ENCODE results near the gene CIDEB. TPM values are rescaled to one million over a fixed set of nuclear protein-coding genes. Genes with fewer than 3 reads are reported as not detected.
A peak's percentile ranks its signal among the peaks of the same experiment; 100 is the strongest.

The CIDEB gene
- total RNA-seq, 1 donor from 2014 or later: not detected

- Mint-ChIP-seq H3K27ac (ENCODE audit: unreplicated experiment) (no peak overlapping the region), H3K4me1 (ENCODE audit: low read depth) (peaks cover 5% of the 10 kb centered on the region), H3K27me3 (ENCODE audit: low read depth) (no peaks in the 10 kb centered on the region), H3K36me3 (ENCODE audit: low read depth) (no peaks in the 10 kb centered on the region), H3K9me3 (ENCODE audit: low read depth) (no peaks in the 10 kb centered on the region), H3K4me3 (ENCODE audit: unreplicated experiment) (no peak overlapping the region)
- peak; percentile 45 for TF ChIP-seq CTCF (IDR thresholded peaks at IDR 0.05)
- DNase-seq (ENCODE audit: low spot score): peak; percentile 57
These were observed 28.2 kb downstream of the CIDEB start for GRCh38 chr14:24279301-24280186.

- no peak for TF ChIP-seq CTCF (IDR thresholded peaks at IDR 0.05)
- no peak overlapping the region for H3K27ac Mint-ChIP-seq (ENCODE audit: unreplicated experiment)
- H3K4me1 Mint-ChIP-seq (ENCODE audit: low read depth): peaks cover 2% of the 10 kb centered on the region
- no peaks in the 10 kb centered on the region for H3K27me3 Mint-ChIP-seq (ENCODE audit: low read depth)
- no peak overlapping the region for H3K4me3 Mint-ChIP-seq (ENCODE audit: unreplicated experiment)
- DNase-seq (ENCODE audit: low spot score): peak; percentile 1
- H3K9me3 Mint-ChIP-seq (ENCODE audit: low read depth): no peaks in the 10 kb centered on the region
- no peaks in the 10 kb centered on the region for H3K36me3 Mint-ChIP-seq (ENCODE audit: low read depth)
These were observed 29.4 kb downstream of the CIDEB start for GRCh38 chr14:24278424-24278823.

GRCh38 chr14:24277606-24278321, 30.0 kb downstream of the CIDEB start:
- Mint-ChIP-seq H3K4me3 (ENCODE audit: unreplicated experiment) (no peak overlapping the region), H3K4me1 (ENCODE audit: low read depth) (no peaks in the 10 kb centered on the region), H3K27me3 (ENCODE audit: low read depth) (no peaks in the 10 kb centered on the region), H3K27ac (ENCODE audit: unreplicated experiment) (no peak overlapping the region), H3K9me3 (ENCODE audit: low read depth) (no peaks in the 10 kb centered on the region), H3K36me3 (ENCODE audit: low read depth) (no peaks in the 10 kb centered on the region)
- TF ChIP-seq CTCF (IDR thresholded peaks at IDR 0.05): no peak
- DNase-seq (ENCODE audit: low spot score): peak; percentile 20

GRCh38 chr14:24277071-24277470, 30.7 kb downstream of the CIDEB start:
- peak; percentile 35 for DNase-seq (ENCODE audit: low spot score)
- Mint-ChIP-seq H3K4me3 (ENCODE audit: unreplicated experiment) (no peak overlapping the region), H3K9me3 (ENCODE audit: low read depth) (no peaks in the 10 kb centered on the region), H3K4me1 (ENCODE audit: low read depth) (peaks cover 6% of the 10 kb centered on the region), H3K36me3 (ENCODE audit: low read depth) (no peaks in the 10 kb centered on the region), H3K27ac (ENCODE audit: unreplicated experiment) (no peak overlapping the region), H3K27me3 (ENCODE audit: low read depth) (no peaks in the 10 kb centered on the region)
- TF ChIP-seq CTCF (IDR thresholded peaks at IDR 0.05): no peak

GRCh38 chr14:24274101-24274543, 33.7 kb downstream of the CIDEB start:
- H3K27me3 Mint-ChIP-seq (ENCODE audit: low read depth): no peaks in the 10 kb centered on the region
- no peaks in the 10 kb centered on the region for H3K9me3 Mint-ChIP-seq (ENCODE audit: low read depth)
- peaks cover 16% of the 10 kb centered on the region for H3K4me1 Mint-ChIP-seq (ENCODE audit: low read depth)
- TF ChIP-seq CTCF (IDR thresholded peaks at IDR 0.05): no peak
- peak; percentile 11 for DNase-seq (ENCODE audit: low spot score)
- H3K4me3 Mint-ChIP-seq (ENCODE audit: unreplicated experiment): no peak overlapping the region
- H3K36me3 Mint-ChIP-seq (ENCODE audit: low read depth): no peaks in the 10 kb centered on the region
- no peak overlapping the region for H3K27ac Mint-ChIP-seq (ENCODE audit: unreplicated experiment)
